Keratinocyte (primary cell): ENCODE measurements around the gene MYO19. TPM values are rescaled to one million over a fixed set of nuclear protein-coding genes. Genes with fewer than 3 reads are reported as not detected.
"Not testable (repeated sequence)": the region's sequence is repeated elsewhere in the genome, so short reads cannot be mapped to it uniquely, and the experiment has no call there.

Experiments
- DNase-seq: peaks from one replicate; pipeline ENCODE4 v3.0.0-alpha.2; 2011; ENCODE audit warnings: low read depth, missing footprints, low spot score
- FAIRE-seq: peaks from 2 replicates; lab custom pipeline; 2011; peaks lifted over from hg19 to GRCh38; lab: Jason Lieb, UNC
- H2AFZ ChIP-seq: 2 replicates; pipeline ENCODE4 v1.6.0; 2012; ENCODE audit warnings: low read length, control low read depth, inconsistent platforms; ENCODE audit not compliant: control insufficient read depth
- H3K27ac ChIP-seq: 2 replicates; pipeline ENCODE4 v1.5.1; 2011; ENCODE audit warnings: low read length; ENCODE audit not compliant: control insufficient read depth, insufficient read depth
- H3K27me3 ChIP-seq: 3 replicates; pipeline ENCODE4 v1.6.0; 2011; ENCODE audit warnings: low read length; ENCODE audit not compliant: control insufficient read depth, insufficient read depth; ENCODE audit errors: extremely low read depth
- H3K36me3 ChIP-seq, 2 experiments: 2 replicates in 1 of 2; 3 replicates in 1 of 2; pipeline ENCODE4 v1.5.1; 2011; ENCODE audit warnings: low read length in 2 of 2, mild to moderate bottlenecking in 1 of 2; ENCODE audit not compliant: control insufficient read depth in 2 of 2, insufficient read depth in 2 of 2; ENCODE audit errors: extremely low read depth in 1 of 2
- H3K4me1 ChIP-seq: 3 replicates; pipeline ENCODE4 v1.5.1; 2011; ENCODE audit warnings: low read length; ENCODE audit not compliant: control insufficient read depth, insufficient read depth; ENCODE audit errors: extremely low read depth
- H3K4me2 ChIP-seq: 3 replicates; pipeline ENCODE4 v1.6.0; 2011; ENCODE audit warnings: low read depth, low read length; ENCODE audit not compliant: control insufficient read depth, insufficient read depth; ENCODE audit errors: extremely low read depth
- H3K4me3 ChIP-seq, 3 experiments: fragments of 200-600 bp in 1 of 3; sonication (generic) in 1 of 3; 2 replicates in 2 of 3; 3 replicates in 1 of 3; pipeline ENCODE4 v1.5.1; 2011 to 2016; ENCODE audit warnings: low read length in 3 of 3, mild to moderate bottlenecking in 3 of 3, control low read depth in 2 of 3, inconsistent platforms in 1 of 3, low read depth in 1 of 3, mixed read lengths in 1 of 3, mixed run types in 1 of 3, moderate library complexity in 1 of 3; ENCODE audit not compliant: control insufficient read depth in 2 of 3, insufficient read depth in 2 of 3; ENCODE audit errors: extremely low read depth in 1 of 3
- H3K79me2 ChIP-seq: 2 replicates; pipeline ENCODE4 v1.6.0; 2012; ENCODE audit warnings: low read length; ENCODE audit not compliant: control insufficient read depth, insufficient read depth
- H3K9ac ChIP-seq: 3 replicates; pipeline ENCODE4 v1.6.0; 2011; ENCODE audit warnings: low read length; ENCODE audit not compliant: control insufficient read depth, insufficient read depth; ENCODE audit errors: extremely low read depth
- H3K9me1 ChIP-seq: 3 replicates; pipeline ENCODE4 v1.6.0; 2011; ENCODE audit warnings: low read length; ENCODE audit not compliant: control insufficient read depth, insufficient read depth; ENCODE audit errors: extremely low read depth
- H3K9me3 ChIP-seq: 2 replicates; pipeline ENCODE4 v1.5.1; 2012; ENCODE audit warnings: low read depth, low read length; ENCODE audit not compliant: control insufficient read depth
- H4K20me1 ChIP-seq: 3 replicates; pipeline ENCODE4 v1.6.0; 2011; ENCODE audit warnings: low read length; ENCODE audit not compliant: control insufficient read depth, insufficient read depth; ENCODE audit errors: extremely low read depth
- CTCF ChIP-seq, 3 experiments: IDR thresholded peaks in 1 of 3; conservative IDR thresholded peaks in 1 of 3; optimal IDR thresholded peaks in 1 of 3; 2 replicates in 2 of 3; 3 replicates in 1 of 3; pipeline versions ENCODE3 to v1.5.1; 2011; ENCODE audit warnings: low read length in 3 of 3, mild to moderate bottlenecking in 3 of 3, moderate library complexity in 2 of 3, control low read depth in 1 of 3, inconsistent platforms in 1 of 3; ENCODE audit not compliant: insufficient read depth in 2 of 3; ENCODE audit errors: extremely low read depth in 1 of 3
- EZH2 ChIP-seq: IDR thresholded peaks from one replicate; pipeline ENCODE4 v1.6.1; 2012; ENCODE audit warnings: inconsistent platforms, mild to moderate bottlenecking, low read length, moderate library complexity
- dilution Hi-C: fragments of 300-500 bp; cut with MboI; formaldehyde crosslinking; loops from one replicate; pipeline ENCODE4 v1.7.0; 2020; ENCODE audit warnings: low sequenced_read_pairs; ENCODE audit not compliant: extremely low pct_ligation_motif_present
- polyA plus RNA-seq, 5 experiments: library from polyadenylated mRNA; depleted of rRNA in 3 of 5; stranded (reverse) in 3 of 5; stranded (forward) in 1 of 5; unstranded in 1 of 5; fragments of >200 nt; gene quantifications; 1 replicate in 1 of 5; 2 replicates in 3 of 5; 3 replicates in 1 of 5; pipeline versions ENCODE4 v1.2.1 to v1.2.3, GENCODE V29; 2011 to 2012; ENCODE audit warnings: missing spikeins in 2 of 5, low read depth in 1 of 5, low replicate concordance in 1 of 5

MYO19 gene
- polyA plus RNA-seq, 1 donor (not counting 4 experiments of a cell fraction or from before 2014, with no cell fraction given): 47.9 TPM

GRCh38 chr17:36485027-36485426 lies 49.6 kb downstream of the MYO19 start:
- Histone ChIP-seq H3K4me2 (no peak overlapping the region), H4K20me1 (no peaks in the 10 kb centered on the region), H3K27ac (no peak overlapping the region), H3K4me3 (no peak overlapping the region), H3K79me2 (peaks cover 21% of the 10 kb centered on the region), H3K36me3 (no peaks in the 10 kb centered on the region), H3K4me1 (peaks cover 24% of the 10 kb centered on the region), H3K9me3 (no peaks in the 10 kb centered on the region), H3K27me3 (peaks cover 13% of the 10 kb centered on the region), H3K9me1 (no peaks in the 10 kb centered on the region), H2AFZ (no peak overlapping the region), H3K9ac (no peak overlapping the region)
- TF ChIP-seq CTCF (optimal IDR thresholded peaks at IDR 0.05 in 1 of 3, IDR thresholded peaks at IDR 0.05 in 1 of 3, conservative IDR thresholded peaks at IDR 0.05 in 1 of 3; ENCODE audit: extremely low read depth in 1 of 3, insufficient read depth in 2 of 3, low read length in 3 of 3) (no peak), EZH2 (no peak)
- DNase-seq (no peak), FAIRE-seq (no peak)
- dilution Hi-C loops: no loop called here

- H2AFZ ChIP-seq, H3K9me1 ChIP-seq, H3K36me3 ChIP-seq, H3K27ac ChIP-seq, H3K9ac ChIP-seq, DNase-seq, dilution Hi-C loops, H4K20me1 ChIP-seq, FAIRE-seq, H3K4me2 ChIP-seq, H3K4me3 ChIP-seq, H3K9me3 ChIP-seq: not testable (repeated sequence)
- Histone ChIP-seq H3K4me1 (peaks cover 24% of the 10 kb centered on the region), H3K27me3 (peaks cover 15% of the 10 kb centered on the region), H3K79me2 (peaks cover 15% of the 10 kb centered on the region)
Measured at GRCh38 chr17:36484021-36484420, 50.6 kb downstream of the MYO19 start.
